ENCODE measurements around the gene STK10. TPM values are rescaled to one million over a fixed set of nuclear protein-coding genes. Genes with fewer than 3 reads are reported as not detected.

The STK10 gene
- total and polyA plus RNA-seq, 12 donors = 5.6 to 22.3 (median 9.9) TPM

GRCh38 chr5:171992305-171992704 is 195.7 kb downstream of the STK10 start:
- no peaks in the 10 kb centered on the region for H3K27me3 ChIP-seq
- WGBS, 2 donors = 94 to 97% methylated on average over 3 of the region's 3 CpGs
- H3K9me3 ChIP-seq = no peaks in the 10 kb centered on the region
- H3K27ac ChIP-seq = no peak overlapping the region
- intact Hi-C loops (cut with DNase I) = no loop called here
- peaks cover 0 to 57% (median 0%) of the 10 kb centered on the region in 9 donors for H3K36me3 ChIP-seq
- H3K4me3 ChIP-seq = no peak overlapping the region
- DNase-seq = no peak
- no peak for ATAC-seq
- peaks cover 0 to 39% (median 21%) of the 10 kb centered on the region in 9 donors for H3K4me1 ChIP-seq
- no peak for TF ChIP-seq CTCF (IDR thresholded peaks at IDR 0.05)

Other genes starting within 250 kb of the STK10 start
- gene FBXW11, start 181.6 kb downstream of the STK10 start, total RNA-seq = 100 to 1,000 TPM in 1 of 10 donors, 10 to 100 TPM in 9; 51.4 to 108 (median 83.3) TPM
- 10 to 100 TPM in 1 of 2 donors, 1 to 10 TPM in 1; 5.3 to 19.2 TPM for gene FBXW11, start 181.6 kb downstream of the STK10 start, polyA plus RNA-seq
- gene EFCAB9, start 5.9 kb upstream of the STK10 start, total RNA-seq = not detected
- gene EFCAB9, start 5.9 kb upstream of the STK10 start, polyA plus RNA-seq = not detected
- gene UBTD2, start 95.5 kb upstream of the STK10 start, total RNA-seq = 10 to 100 TPM in 2 of 10 donors, 1 to 10 TPM in 8; 7.5 to 11.3 (median 9.1) TPM
- gene UBTD2, start 95.5 kb upstream of the STK10 start, polyA plus RNA-seq = 1 to 10 TPM; 7.7 to 7.8 TPM

All from heart right ventricle (tissue), 16 donors.